Measurements from ENCODE around the gene CMTM1.

CMTM1 gene

GRCh38 chr16:66612422-66612821, 46.2 kb downstream of the CMTM1 start:
- no peak for TF ChIP-seq CTCF (IDR thresholded peaks at IDR 0.05; ENCODE audit: low read depth, low read length)

GRCh38 chr16:66614161-66614802, 48.0 kb downstream of the CMTM1 start:
- no peak overlapping the region for H3K4me3 ChIP-seq (ENCODE audit: low read depth, low read length)
- TF ChIP-seq CTCF (IDR thresholded peaks at IDR 0.05; ENCODE audit: low read depth, low read length): no peak

More at GRCh38 chr16:66612422-66612821, 46.2 kb downstream of the CMTM1 start:
- H3K4me3 ChIP-seq (ENCODE audit: low read depth, low read length): no peak overlapping the region

GRCh38 chr16:66616169-66616568, 49.9 kb downstream of the CMTM1 start:
- no peak for TF ChIP-seq CTCF (IDR thresholded peaks at IDR 0.05; ENCODE audit: low read depth, low read length)

GRCh38 chr16:66616592-66616991, 50.4 kb downstream of the CMTM1 start:
- no peak for TF ChIP-seq CTCF (IDR thresholded peaks at IDR 0.05; ENCODE audit: low read depth, low read length)
- no peak overlapping the region for H3K4me3 ChIP-seq (ENCODE audit: low read depth, low read length)

More at GRCh38 chr16:66616169-66616568, 49.9 kb downstream of the CMTM1 start:
- no peak overlapping the region for H3K4me3 ChIP-seq (ENCODE audit: low read depth, low read length)

- H3K4me3 ChIP-seq (ENCODE audit: low read depth, low read length): no peak overlapping the region
- no peak for TF ChIP-seq CTCF (IDR thresholded peaks at IDR 0.05; ENCODE audit: low read depth, low read length)
Observed at GRCh38 chr16:66617010-66617434, 50.8 kb downstream of the CMTM1 start.

- no peak for TF ChIP-seq CTCF (IDR thresholded peaks at IDR 0.05; ENCODE audit: low read depth, low read length)
- H3K4me3 ChIP-seq (ENCODE audit: low read depth, low read length): no peak overlapping the region
Observed at GRCh38 chr16:66617728-66618127, 51.5 kb downstream of the CMTM1 start.

- H3K4me3 ChIP-seq (ENCODE audit: low read depth, low read length): no peak overlapping the region
Observed at GRCh38 chr16:66618588-66619375, 52.5 kb downstream of the CMTM1 start.

More at GRCh38 chr16:66618588-66619375, 52.5 kb downstream of the CMTM1 start:
- TF ChIP-seq CTCF (IDR thresholded peaks at IDR 0.05; ENCODE audit: low read depth, low read length): no peak

Measured in WI38 (cell line).